Measurements from ENCODE around the gene FAT1. TPM values are rescaled to one million over a fixed set of nuclear protein-coding genes. Genes with fewer than 3 reads are reported as not detected.

Gene FAT1
- polyA plus RNA-seq, 1 experiment = 422 TPM

DNA sequence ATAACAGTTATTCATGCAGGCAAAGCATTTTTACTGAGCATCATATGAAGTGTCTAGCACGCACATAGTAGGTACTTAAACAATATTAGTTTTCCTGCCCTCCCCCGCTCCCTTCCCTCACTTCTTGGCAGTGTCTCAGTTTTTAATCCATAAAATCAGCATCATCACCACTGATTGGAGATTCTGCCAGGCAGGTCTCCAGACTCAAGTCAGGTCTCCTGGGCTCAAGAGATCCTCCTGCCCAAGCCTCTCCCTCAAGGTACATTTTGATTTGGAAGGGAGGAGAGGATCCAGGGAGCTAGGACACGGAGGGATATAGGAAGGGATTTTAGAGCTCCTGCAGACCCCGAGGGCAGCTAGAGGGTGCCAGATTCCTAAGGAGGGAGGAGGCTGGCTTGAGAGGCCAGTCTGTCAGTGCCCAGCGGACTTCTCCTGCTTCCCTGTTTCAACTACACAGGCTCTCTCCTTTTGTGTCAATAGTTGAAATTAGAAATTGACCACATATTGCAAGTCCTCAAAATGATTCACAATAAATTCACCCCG lies 4.4 kb upstream of the FAT1 start:
- CTCF ChIA-PET = no interaction called here
- Histone ChIP-seq H3K4me3 (ENCODE audit: low read depth, low read length) (peak overlapping the region; percentile 93), H3K27ac (ENCODE audit: low read depth, low read length) (no peak overlapping the region), H3K9me3 (ENCODE audit: control insufficient read depth, insufficient read depth, low read length) (peaks cover 4% of the 10 kb centered on the region; the same call in 1 of the 2 replicates), H3K27me3 (ENCODE audit: control insufficient read depth, insufficient read depth, low read length) (no peaks in the 10 kb centered on the region)
- POLR2A ChIA-PET = interaction anchor here (1.6 kb wide), 1 partner anchor 53 kb away, joined by 6 read pairs; no protein-coding TSS in a partner anchor
- TF ChIP-seq, protein P1, sequence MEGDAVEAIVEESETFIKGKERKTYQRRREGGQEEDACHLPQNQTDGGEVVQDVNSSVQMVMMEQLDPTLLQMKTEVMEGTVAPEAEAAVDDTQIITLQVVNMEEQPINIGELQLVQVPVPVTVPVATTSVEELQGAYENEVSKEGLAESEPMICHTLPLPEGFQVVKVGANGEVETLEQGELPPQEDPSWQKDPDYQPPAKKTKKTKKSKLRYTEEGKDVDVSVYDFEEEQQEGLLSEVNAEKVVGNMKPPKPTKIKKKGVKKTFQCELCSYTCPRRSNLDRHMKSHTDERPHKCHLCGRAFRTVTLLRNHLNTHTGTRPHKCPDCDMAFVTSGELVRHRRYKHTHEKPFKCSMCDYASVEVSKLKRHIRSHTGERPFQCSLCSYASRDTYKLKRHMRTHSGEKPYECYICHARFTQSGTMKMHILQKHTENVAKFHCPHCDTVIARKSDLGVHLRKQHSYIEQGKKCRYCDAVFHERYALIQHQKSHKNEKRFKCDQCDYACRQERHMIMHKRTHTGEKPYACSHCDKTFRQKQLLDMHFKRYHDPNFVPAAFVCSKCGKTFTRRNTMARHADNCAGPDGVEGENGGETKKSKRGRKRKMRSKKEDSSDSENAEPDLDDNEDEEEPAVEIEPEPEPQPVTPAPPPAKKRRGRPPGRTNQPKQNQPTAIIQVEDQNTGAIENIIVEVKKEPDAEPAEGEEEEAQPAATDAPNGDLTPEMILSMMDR (IDR thresholded peaks at IDR 0.05; ENCODE audit: low read depth, low read length) = no peak
- no peak for DNase-seq (ENCODE audit: low read depth, low spot score)

DNA sequence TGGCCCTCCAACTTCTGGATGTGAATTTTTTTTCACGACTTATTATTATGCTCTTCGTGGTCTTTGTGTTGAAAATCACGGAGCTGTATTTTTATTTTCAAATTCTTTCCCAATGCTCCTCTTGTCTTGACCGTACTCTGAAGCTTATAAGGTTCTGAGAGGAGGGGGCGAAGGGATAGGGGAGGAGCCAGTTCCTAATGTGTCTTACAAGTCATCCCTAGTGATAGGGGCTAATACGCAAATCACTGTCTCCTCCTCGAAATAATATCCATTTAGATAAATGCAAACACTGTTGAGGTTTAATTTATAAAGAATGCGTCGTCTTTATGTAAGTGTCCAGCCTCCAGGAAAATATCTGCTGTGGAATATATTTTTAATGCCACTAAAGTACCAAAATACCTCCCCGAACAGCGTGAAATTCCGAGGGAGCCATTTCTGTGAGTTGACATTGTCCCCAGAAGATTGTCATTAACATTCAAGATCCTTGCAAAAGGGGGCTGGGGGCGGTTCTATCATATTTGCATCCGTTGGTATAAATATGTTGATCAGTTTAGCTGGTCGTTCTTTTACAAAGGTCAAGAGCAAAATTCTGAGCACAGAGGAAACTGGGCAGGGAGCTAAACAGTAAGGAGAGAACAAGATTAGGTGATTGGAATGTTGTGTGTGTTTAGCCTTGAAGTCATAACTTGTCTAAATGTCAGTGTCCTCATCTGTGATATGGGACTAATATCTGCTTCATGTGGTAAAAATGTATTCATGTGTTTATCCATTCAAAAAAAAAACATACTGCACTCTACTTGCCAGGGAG lies 3.7 kb upstream of the FAT1 start:
- peak overlapping the region; percentile 68 for H3K27ac ChIP-seq (ENCODE audit: low read depth, low read length)
- no peaks in the 10 kb centered on the region for H3K27me3 ChIP-seq (ENCODE audit: control insufficient read depth, insufficient read depth, low read length)
- DNase-seq (ENCODE audit: low read depth, low spot score) = no peak
- ChIA-PET POLR2A (interaction anchor here (1.6 kb wide), 1 partner anchor 54 kb away, joined by 6 read pairs; no protein-coding TSS in a partner anchor), CTCF (interaction anchor here (1.4 kb wide), 1 partner anchor 58 kb away, joined by 4 read pairs; no protein-coding TSS in a partner anchor)
- peaks cover 4% of the 10 kb centered on the region; the same call in 1 of the 2 replicates for H3K9me3 ChIP-seq (ENCODE audit: control insufficient read depth, insufficient read depth, low read length)
- H3K4me3 ChIP-seq (ENCODE audit: low read depth, low read length) = peak overlapping the region; percentile 93
- TF ChIP-seq, protein P1 (IDR thresholded peaks at IDR 0.05; ENCODE audit: low read depth, low read length) = no peak

DNA sequence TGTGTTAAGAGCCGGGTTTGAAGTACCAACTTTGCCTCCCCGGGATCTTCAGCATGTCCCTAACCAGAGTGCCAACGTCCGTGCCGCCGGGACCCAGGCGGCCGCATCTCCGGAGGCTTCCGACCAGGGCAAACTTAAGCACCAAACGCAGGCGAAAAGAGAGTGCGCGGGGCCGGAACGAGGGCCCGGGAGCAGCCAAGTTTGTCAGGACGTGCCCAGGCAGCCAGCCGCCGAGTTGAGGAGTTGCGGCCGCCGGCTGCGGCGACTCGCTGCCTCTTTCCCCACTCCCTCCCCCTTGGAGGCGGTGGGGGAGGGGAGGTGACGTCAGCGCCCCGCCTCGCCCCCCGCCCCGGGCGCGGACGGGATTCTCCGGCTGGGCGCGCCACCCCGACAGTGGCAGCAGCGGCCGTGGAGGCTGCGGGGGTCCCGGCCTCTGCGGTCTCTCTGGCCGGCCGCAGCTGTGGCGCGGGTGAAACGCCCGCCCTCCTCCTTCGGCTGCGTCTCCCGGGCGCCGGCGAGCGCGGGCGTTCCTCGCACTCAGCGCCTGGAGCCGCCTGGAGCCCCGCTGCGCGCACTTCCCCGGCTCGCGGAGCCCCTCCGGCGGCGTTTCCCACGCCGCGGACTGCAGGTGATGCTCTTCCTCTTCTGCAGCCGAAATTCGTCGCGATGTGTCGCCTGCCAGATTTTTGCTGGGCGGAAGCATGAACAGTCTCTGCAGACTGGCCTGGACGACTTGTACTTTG lies 2.9 kb upstream of the FAT1 start:
- TF ChIP-seq, protein P1 (IDR thresholded peaks at IDR 0.05; ENCODE audit: low read depth, low read length) = no peak
- Histone ChIP-seq H3K4me3 (ENCODE audit: low read depth, low read length) (peak overlapping the region; percentile 93), H3K9me3 (ENCODE audit: control insufficient read depth, insufficient read depth, low read length) (peaks cover 4% of the 10 kb centered on the region; the same call in 1 of the 2 replicates), H3K27me3 (ENCODE audit: control insufficient read depth, insufficient read depth, low read length) (no peaks in the 10 kb centered on the region), H3K27ac (ENCODE audit: low read depth, low read length) (peak overlapping the region; percentile 98)
- peak; percentile 49 for DNase-seq (ENCODE audit: low read depth, low spot score)
- ChIA-PET CTCF (interaction anchor here (0.5 to 1.5 kb wide), 8 partner anchors 17 to 943 kb away, joined by 3 to 5 read pairs (median 3); no protein-coding TSS in a partner anchor), POLR2A (interaction anchor here (1.6 to 1.7 kb wide), 2 partner anchors 55 to 64 kb away, joined by 5 to 6 read pairs; no protein-coding TSS in a partner anchor)

DNA sequence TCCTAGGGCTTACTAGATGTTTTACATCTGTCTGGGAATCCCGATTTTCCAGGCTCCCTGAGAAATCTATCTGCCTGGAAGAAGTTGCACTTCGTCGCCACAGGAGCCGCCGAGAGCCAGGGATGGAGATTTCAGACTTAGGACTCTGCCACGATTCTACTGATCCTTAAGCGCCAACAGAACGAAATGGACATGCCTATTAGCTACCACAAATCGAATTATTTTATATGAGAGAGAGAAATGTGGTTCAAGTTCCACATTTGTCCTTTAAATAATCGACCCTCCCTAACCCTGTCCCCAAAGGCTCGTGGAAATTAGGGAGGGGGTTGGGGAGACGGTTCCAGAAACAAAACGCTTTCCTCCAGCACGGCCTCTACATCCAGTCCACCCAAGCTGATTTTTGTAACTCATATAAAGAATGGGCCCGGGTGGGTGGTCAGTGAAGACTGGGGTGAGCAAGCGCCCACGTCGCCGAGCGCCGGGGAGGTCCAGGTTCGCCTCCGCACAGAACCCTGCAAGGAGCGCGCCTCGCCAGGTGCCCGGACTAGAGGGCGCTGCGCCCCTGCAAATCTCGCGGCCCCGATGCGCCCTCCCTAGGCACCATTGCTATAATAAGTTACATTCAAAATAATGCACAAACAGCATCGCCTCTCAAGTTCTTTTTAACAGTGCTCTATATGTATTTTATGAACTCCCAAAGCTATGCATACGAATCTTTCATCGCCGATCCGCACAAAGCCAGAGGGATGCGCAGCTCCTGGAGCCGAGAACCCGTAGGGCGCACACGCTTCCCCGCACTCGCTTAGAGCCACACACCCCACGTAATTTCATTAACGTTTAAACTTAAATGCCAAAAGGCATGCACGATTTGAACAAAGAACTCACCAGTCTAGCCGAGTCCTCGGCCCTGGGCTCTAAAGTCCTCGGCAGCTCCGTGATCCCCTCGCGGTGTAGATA lies 2.1 kb upstream of the FAT1 start:
- peaks cover 6% of the 10 kb centered on the region for H3K9me3 ChIP-seq (ENCODE audit: control insufficient read depth, insufficient read depth, low read length)
- no peaks in the 10 kb centered on the region for H3K27me3 ChIP-seq (ENCODE audit: control insufficient read depth, insufficient read depth, low read length)
- peak overlapping the region; percentile 93 for H3K4me3 ChIP-seq (ENCODE audit: low read depth, low read length)
- ChIA-PET CTCF (interaction anchor here (0.5 to 1.5 kb wide), 18 partner anchors 16 to 1967 kb away, joined by 3 to 7 read pairs (median 3); no protein-coding TSS in a partner anchor), POLR2A (interaction anchor here (0.6 to 1.7 kb wide), 2 partner anchors 65 to 195 kb away, joined by 3 to 5 read pairs; no protein-coding TSS in a partner anchor)
- peak overlapping the region; percentile 98 for H3K27ac ChIP-seq (ENCODE audit: low read depth, low read length)
- TF ChIP-seq, protein P1 (IDR thresholded peaks at IDR 0.05; ENCODE audit: low read depth, low read length) = peak; percentile 81
- DNase-seq (ENCODE audit: low read depth, low spot score) = peak; percentile 70
